ENCODE measurements around the gene TMEM130. TPM values are rescaled to one million over a fixed set of nuclear protein-coding genes. Genes with fewer than 3 reads are reported as not detected.

Gene TMEM130
- total and polyA plus RNA-seq, 10 of the 15 experiments (the other 5 are each of a cell fraction or from before 2014, with no cell fraction given), result 0.04 to 0.15 (median 0.11) TPM; not detected in 7

DNA sequence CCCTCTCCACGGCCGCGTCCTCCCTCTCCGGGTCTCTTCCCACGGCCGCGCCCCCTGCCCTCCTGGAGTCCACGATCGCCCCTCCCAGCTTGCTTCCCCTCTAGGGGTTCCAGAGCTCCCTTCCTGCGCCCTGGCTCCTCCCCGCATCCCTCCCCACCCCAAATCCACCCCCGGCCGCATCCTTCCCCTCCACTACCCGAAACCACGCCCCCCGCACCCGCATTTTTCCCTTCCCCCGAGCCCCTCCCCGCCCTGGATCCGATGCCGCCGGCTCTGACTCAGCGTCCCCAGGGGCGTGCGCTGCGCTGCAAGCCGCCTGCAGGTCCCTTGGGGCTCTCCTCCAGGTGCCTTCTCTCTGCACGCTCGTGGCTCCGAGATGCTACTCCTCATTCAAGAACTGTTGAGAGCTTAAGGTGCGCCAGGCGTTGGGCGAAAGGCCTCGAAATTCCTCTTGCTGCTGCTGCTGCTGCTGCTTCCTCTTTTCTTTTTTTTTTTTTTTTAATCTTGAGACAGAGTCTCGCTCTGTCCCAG lies 372 bp upstream of the TMEM130 start:
- CTCF ChIA-PET, result interaction anchor here (0.9 kb wide), 1 partner anchor 9 kb away, joined by 5 read pairs; no protein-coding TSS in a partner anchor
- H3K9ac ChIP-seq (ENCODE audit: control insufficient read depth, insufficient read depth, low read length), result no peak overlapping the region
- no peak overlapping the region; the same call in 1 of the 2 replicates for H3K4me3 ChIP-seq

More for the DNA sequence above, 372 bp upstream of the TMEM130 start:
- in situ Hi-C loops (cut with MboI) (no loop called here), intact Hi-C loops (cut with micrococcal nuclease; ENCODE audit: unreplicated experiment) (no loop called here)
- Histone ChIP-seq H3K4me1 (ENCODE audit: control insufficient read depth, insufficient read depth, low read length) (0 out of 2 replicates have a peak, but pooled peaks cover 8% of the 10 kb centered on the region), H3K27ac (ENCODE audit: control insufficient read depth, insufficient read depth) (no peak overlapping the region), H3K79me2 (ENCODE audit: control insufficient read depth, insufficient read depth, low read length) (no peaks in the 10 kb centered on the region), H2AFZ (ENCODE audit: control insufficient read depth, low read depth, low read length) (no peak overlapping the region), H4K20me1 (ENCODE audit: control insufficient read depth, insufficient read depth) (no peaks in the 10 kb centered on the region), H3K36me3 (ENCODE audit: control insufficient read depth in 2 of 2, insufficient read depth in 2 of 2, low read length in 1 of 2) (no peaks in the 10 kb centered on the region), H3K27me3 (replicated peaks in 1 of 2; ENCODE audit: control insufficient read depth in 2 of 2, insufficient read depth in 2 of 2, low read length in 1 of 2) (peaks cover 6 to 13% of the 10 kb centered on the region in 2 experiments; a peak in 3 of 4 replicates), H3K4me2 (ENCODE audit: control insufficient read depth, insufficient read depth) (peak overlapping the region; percentile 71), H3K9me3 (replicated peaks; ENCODE audit: control insufficient read depth, insufficient read depth, low read length) (no peaks in the 10 kb centered on the region)
- ChIA-PET SMC1A (ENCODE audit: uncharacterized antibody, unreplicated experiment) (interaction anchor here (0.6 kb wide), 2 partner anchors 16 to 449 kb away, joined by 3 read pairs; no protein-coding TSS in a partner anchor), RAD21 (ENCODE audit: unreplicated experiment) (interaction anchor here (0.6 to 0.9 kb wide), 3 partner anchors 69 to 547 kb away, joined by 3 to 4 read pairs (median 3); no protein-coding TSS in a partner anchor), POLR2A (no interaction called here)
- ATAC-seq, result peak; percentile 87
- TF ChIP-seq TCF12 (IDR thresholded peaks at IDR 0.05; ENCODE audit: low read depth, low read length), result peak; percentile 68; the same call in 1 of the 2 replicates
- TF ChIP-seq FOXM1 (IDR thresholded peaks at IDR 0.05; ENCODE audit: low read depth, low read length), result no peak
- no peak for TF ChIP-seq NFYB (IDR thresholded peaks at IDR 0.05; ENCODE audit: insufficient read depth, low read depth, low read length)
- TF ChIP-seq NBN (IDR thresholded peaks at IDR 0.05), result 0 out of 2 replicates have a peak, but pooled peaks have one; percentile 60
- TF ChIP-seq SUPT20H (IDR thresholded peaks at IDR 0.05; ENCODE audit: borderline replicate concordance, control insufficient read depth, low read depth, low read length), result no peak
- TF ChIP-seq CHD1 (IDR thresholded peaks at IDR 0.05; ENCODE audit: low read depth, low read length), result no peak
- peak; percentile 95 for TF ChIP-seq MEF2B (IDR thresholded peaks at IDR 0.05; ENCODE audit: partially characterized antibody, poor library complexity, severe bottlenecking)
- no peak for TF ChIP-seq TARDBP (IDR thresholded peaks at IDR 0.05; ENCODE audit: borderline replicate concordance)
- TF ChIP-seq SMAD1 (IDR thresholded peaks at IDR 0.05; ENCODE audit: low read depth, partially characterized antibody), result no peak
- TF ChIP-seq, protein P1, sequence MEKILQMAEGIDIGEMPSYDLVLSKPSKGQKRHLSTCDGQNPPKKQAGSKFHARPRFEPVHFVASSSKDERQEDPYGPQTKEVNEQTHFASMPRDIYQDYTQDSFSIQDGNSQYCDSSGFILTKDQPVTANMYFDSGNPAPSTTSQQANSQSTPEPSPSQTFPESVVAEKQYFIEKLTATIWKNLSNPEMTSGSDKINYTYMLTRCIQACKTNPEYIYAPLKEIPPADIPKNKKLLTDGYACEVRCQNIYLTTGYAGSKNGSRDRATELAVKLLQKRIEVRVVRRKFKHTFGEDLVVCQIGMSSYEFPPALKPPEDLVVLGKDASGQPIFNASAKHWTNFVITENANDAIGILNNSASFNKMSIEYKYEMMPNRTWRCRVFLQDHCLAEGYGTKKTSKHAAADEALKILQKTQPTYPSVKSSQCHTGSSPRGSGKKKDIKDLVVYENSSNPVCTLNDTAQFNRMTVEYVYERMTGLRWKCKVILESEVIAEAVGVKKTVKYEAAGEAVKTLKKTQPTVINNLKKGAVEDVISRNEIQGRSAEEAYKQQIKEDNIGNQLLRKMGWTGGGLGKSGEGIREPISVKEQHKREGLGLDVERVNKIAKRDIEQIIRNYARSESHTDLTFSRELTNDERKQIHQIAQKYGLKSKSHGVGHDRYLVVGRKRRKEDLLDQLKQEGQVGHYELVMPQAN (conservative IDR thresholded peaks at IDR 0.05), result no peak
- peak; percentile 29 to 47; a peak in 1 of 4 replicates for TF ChIP-seq BHLHE40 (IDR thresholded peaks at IDR 0.05; ENCODE audit: borderline replicate concordance in 1 of 2, low read depth in 2 of 2, low read length in 1 of 2)
- peak; percentile 28; the same call in 1 of the 2 replicates for TF ChIP-seq ZNF384 (IDR thresholded peaks at IDR 0.05; ENCODE audit: borderline replicate concordance, low read depth, low read length)
- TF ChIP-seq IKZF2 (IDR thresholded peaks at IDR 0.05), result peak in 1 of 2 experiments; percentile 24; a peak in 1 of 4 replicates
- no peak for TF ChIP-seq ATF7 (IDR thresholded peaks at IDR 0.05; ENCODE audit: low read depth)
- TF ChIP-seq SP1 (IDR thresholded peaks at IDR 0.05; ENCODE audit: low read depth, low read length), result no peak
- BruUV-seq (replicated peaks), result no TSS peak
- DNase-seq (ENCODE audit: low read depth, low spot score), result peak; percentile 31
- WGBS (ENCODE audit: insufficient coverage, insufficient replicate concordance, low lambda C conversion rate, missing lambda C conversion rate), result 3% methylated on average over 14 of the region's 35 CpGs
- no peak for FAIRE-seq

Data from GM12878 (cell line).